H9 (cell line): Measurements from ENCODE around the gene NRG3. TPM values are rescaled to one million over a fixed set of nuclear protein-coding genes. Genes with fewer than 3 reads are reported as not detected.

Experiments
- DNase-seq: peaks from one replicate; pipeline ENCODE4 v3.0.0-alpha.2; 2017
- H2AFZ ChIP-seq: one replicate; pipeline ENCODE4 v1.6.1; 2013; ENCODE audit warnings: mild to moderate bottlenecking, low read length, control low read depth, moderate library complexity
- H2AK5ac ChIP-seq: 2 replicates; pipeline ENCODE4 v1.6.1; 2013; ENCODE audit warnings: low read length, control low read depth, mixed read lengths; ENCODE audit not compliant: insufficient read length
- H2BK120ac ChIP-seq: one replicate; pipeline ENCODE4 v1.6.1; 2013; ENCODE audit warnings: low read depth, mild to moderate bottlenecking, low read length, control low read depth, inconsistent platforms; ENCODE audit not compliant: poor library complexity, severe bottlenecking
- H2BK12ac ChIP-seq: 2 replicates; pipeline ENCODE4 v1.6.1; 2013; ENCODE audit warnings: low read length, control low read depth, mixed read lengths, low read depth; ENCODE audit not compliant: insufficient read length
- H2BK15ac ChIP-seq: 2 replicates; pipeline ENCODE4 v1.6.1; 2013; ENCODE audit warnings: low read depth, low read length, control low read depth
- H2BK20ac ChIP-seq: one replicate; pipeline ENCODE4 v1.6.1; 2013; ENCODE audit warnings: low read depth, mild to moderate bottlenecking, low read length, control low read depth, inconsistent platforms; ENCODE audit not compliant: poor library complexity, severe bottlenecking
- H2BK5ac ChIP-seq: 2 replicates; pipeline ENCODE4 v1.6.1; 2013; ENCODE audit warnings: low read length, control low read depth, mixed read lengths; ENCODE audit not compliant: insufficient read length
- H3K14ac ChIP-seq: 2 replicates; pipeline ENCODE4 v1.6.1; 2013; ENCODE audit warnings: low read length, control low read depth; ENCODE audit not compliant: insufficient read depth
- H3K18ac ChIP-seq: 2 replicates; pipeline ENCODE4 v1.6.1; 2013; ENCODE audit warnings: low read depth, mild to moderate bottlenecking, mixed read lengths, low read length, control low read depth; ENCODE audit not compliant: insufficient read length
- H3K23ac ChIP-seq: 2 replicates; pipeline ENCODE4 v1.6.1; 2013; ENCODE audit warnings: low read length, control low read depth, mixed read lengths, low read depth; ENCODE audit not compliant: insufficient read length
- H3K23me2 ChIP-seq: 2 replicates; pipeline ENCODE4 v1.6.1; 2013; ENCODE audit warnings: low read depth, mild to moderate bottlenecking, mixed read lengths, low read length, control low read depth; ENCODE audit not compliant: insufficient read length, poor library complexity, severe bottlenecking
- H3K27ac ChIP-seq: 2 replicates; pipeline ENCODE4 v1.5.1; 2013; ENCODE audit warnings: low read length, control low read depth, mixed read lengths, low read depth; ENCODE audit not compliant: insufficient read length
- H3K27me3 ChIP-seq: 2 replicates; pipeline ENCODE4 v1.6.1; 2013; ENCODE audit warnings: low read length, control low read depth, inconsistent platforms; ENCODE audit not compliant: insufficient read depth
- H3K4ac ChIP-seq: 2 replicates; pipeline ENCODE4 v1.6.1; 2013; ENCODE audit warnings: low read depth, mild to moderate bottlenecking, control low read depth, inconsistent platforms, low read length, moderate library complexity
- H3K4me1 ChIP-seq: 2 replicates; pipeline ENCODE4 v1.6.1; 2013; ENCODE audit warnings: low read length, control low read depth, inconsistent platforms; ENCODE audit not compliant: insufficient read depth
- H3K4me2 ChIP-seq: 2 replicates; pipeline ENCODE4 v1.6.1; 2013; ENCODE audit warnings: low read length, control low read depth, mixed read lengths; ENCODE audit not compliant: insufficient read length, insufficient read depth
- H3K56ac ChIP-seq: 2 replicates; pipeline ENCODE4 v1.6.1; 2013; ENCODE audit warnings: low read depth, mild to moderate bottlenecking, mixed read lengths, low read length, control low read depth; ENCODE audit not compliant: insufficient read length
- H3K79me1 ChIP-seq: 2 replicates; pipeline ENCODE4 v1.6.1; 2013; ENCODE audit warnings: low read depth, mild to moderate bottlenecking, moderate library complexity, low read length, control low read depth, inconsistent platforms; ENCODE audit not compliant: insufficient read depth, poor library complexity, severe bottlenecking
- H3K79me2 ChIP-seq: 2 replicates; pipeline ENCODE4 v1.6.1; 2013; ENCODE audit warnings: low read length, control low read depth, inconsistent platforms; ENCODE audit not compliant: insufficient read depth
- H3K9ac ChIP-seq: 2 replicates; pipeline ENCODE4 v1.6.1; 2013; ENCODE audit warnings: low read length, control low read depth, mixed read lengths; ENCODE audit not compliant: insufficient read length; ENCODE audit errors: extremely low read depth
- H3K9me3 ChIP-seq: one replicate; pipeline ENCODE4 v1.6.1; 2013; ENCODE audit warnings: low read depth, low read length, inconsistent platforms; ENCODE audit not compliant: control insufficient read depth
- H3T11ph ChIP-seq: one replicate; pipeline ENCODE4 v1.6.1; 2013; ENCODE audit warnings: mild to moderate bottlenecking, low read length, control low read depth, inconsistent platforms
- H4K20me1 ChIP-seq: one replicate; pipeline ENCODE4 v1.6.1; 2013; ENCODE audit not compliant: control insufficient read depth, insufficient read length, insufficient read depth
- H4K5ac ChIP-seq: 2 replicates; pipeline ENCODE4 v1.6.1; 2013; ENCODE audit warnings: low read depth, mild to moderate bottlenecking, mixed read lengths, low read length, control low read depth; ENCODE audit not compliant: insufficient read length
- H4K8ac ChIP-seq: replicated peaks from 2 replicates; pipeline ENCODE4 v1.6.1; 2013; ENCODE audit warnings: low read length, control low read depth, mixed read lengths, low read depth; ENCODE audit not compliant: insufficient read length
- H4K91ac ChIP-seq: 2 replicates; pipeline ENCODE4 v1.6.1; 2013; ENCODE audit warnings: low read depth, mild to moderate bottlenecking, moderate library complexity, mixed read lengths, low read length, control low read depth; ENCODE audit not compliant: insufficient read length
- H3K27ac Mint-ChIP-seq, 3 experiments: 2 replicates in 2 of 3; 3 replicates in 1 of 3; pipeline ENCODE4 v1.8.0; 2020 to 2021; ENCODE audit warnings: mixed read lengths in 3 of 3, mild to moderate bottlenecking in 1 of 3, moderate library complexity in 1 of 3
- H3K27me3 Mint-ChIP-seq: 2 replicates; pipeline ENCODE4 v1.8.0; 2021; ENCODE audit warnings: low read depth, mild to moderate bottlenecking, moderate library complexity, mixed read lengths
- H3K36me3 Mint-ChIP-seq, 3 experiments: 2 replicates in 2 of 3; 3 replicates in 1 of 3; pipeline ENCODE4 v1.8.0; 2020 to 2021; ENCODE audit warnings: low read depth in 3 of 3, mixed read lengths in 3 of 3; ENCODE audit not compliant: insufficient read depth in 1 of 3
- H3K4me1 Mint-ChIP-seq, 2 experiments: 2 replicates each; pipeline ENCODE4 v1.8.0; 2020; ENCODE audit warnings: mixed read lengths in 2 of 2
- H3K4me3 Mint-ChIP-seq, 2 experiments: 2 replicates in 1 of 2; 3 replicates in 1 of 2; pipeline ENCODE4 v1.8.0; 2020 to 2021; ENCODE audit warnings: mild to moderate bottlenecking in 2 of 2, mixed read lengths in 2 of 2, moderate library complexity in 1 of 2
- H3K9me3 Mint-ChIP-seq, 2 experiments: 2 replicates in 1 of 2; 3 replicates in 1 of 2; pipeline ENCODE4 v1.8.0; 2020; ENCODE audit warnings: mild to moderate bottlenecking in 2 of 2, mixed read lengths in 2 of 2, moderate library complexity in 1 of 2
- WGBS: extraction: QIAGEN DNeasy Blood & Tissue Kit; methylation state at CpG from one replicate; pipeline ENCODE4 v1.1.7; 2013; ENCODE audit warnings: missing lambda C conversion rate, low lambda C conversion rate, mixed read lengths; ENCODE audit not compliant: insufficient read length; ENCODE audit errors: extremely low coverage; 5-methylcytosine and 5-hydroxymethylcytosine counted together
- total RNA-seq: library from RNA; stranded (reverse); gene quantifications from 2 replicates; pipeline ENCODE4 v1.2.1, GENCODE V29; 2021
- TF ChIP-seq, protein P1 (sequence below): fragments of 200-600 bp; sonication (generic); conservative IDR thresholded peaks from 3 replicates; pipeline ENCODE4 v1.8.0; 2021; ENCODE audit warnings: antibody characterized with exemption, mild to moderate bottlenecking

Gene NRG3
- total RNA-seq, 1 experiment from 2014 or later, result 1.6 TPM

GRCh38 chr10:82463614-82464013, 588.6 kb downstream of the NRG3 start:
- Histone ChIP-seq H3K4me2 (no peak overlapping the region), H2BK5ac (no peak overlapping the region), H2BK20ac (no peak overlapping the region), H3T11ph (no peak overlapping the region), H4K8ac (no peak overlapping the region), H3K23me2 (no peaks in the 10 kb centered on the region), H4K91ac (no peak overlapping the region), H2BK120ac (no peak overlapping the region), H3K27me3 (no peaks in the 10 kb centered on the region), H2BK12ac (no peak overlapping the region), H3K79me1 (no peaks in the 10 kb centered on the region), H3K23ac (no peak overlapping the region), H3K27ac (no peak overlapping the region), H3K4me1 (no peaks in the 10 kb centered on the region), H3K9me3 (no peaks in the 10 kb centered on the region), H4K5ac (no peak overlapping the region), H3K18ac (no peak overlapping the region), H4K20me1 (no peaks in the 10 kb centered on the region), H3K14ac (no peak overlapping the region), H3K56ac (no peak overlapping the region), H3K9ac (no peak overlapping the region), H3K79me2 (no peaks in the 10 kb centered on the region), H2AFZ (no peak overlapping the region), H3K4ac (no peak overlapping the region), H2BK15ac (no peak overlapping the region), H2AK5ac (no peak overlapping the region)
- Mint-ChIP-seq H3K4me1 (peaks cover 11 to 12% of the 10 kb centered on the region in 2 experiments), H3K36me3 (no peaks in the 10 kb centered on the region; a peak in 1 of 7 replicates), H3K27me3 (peaks cover 2% of the 10 kb centered on the region; the same call in 1 of the 2 replicates), H3K27ac (no peak overlapping the region), H3K9me3 (no peaks in the 10 kb centered on the region), H3K4me3 (no peak overlapping the region)
- no peak for DNase-seq
- TF ChIP-seq, protein P1, sequence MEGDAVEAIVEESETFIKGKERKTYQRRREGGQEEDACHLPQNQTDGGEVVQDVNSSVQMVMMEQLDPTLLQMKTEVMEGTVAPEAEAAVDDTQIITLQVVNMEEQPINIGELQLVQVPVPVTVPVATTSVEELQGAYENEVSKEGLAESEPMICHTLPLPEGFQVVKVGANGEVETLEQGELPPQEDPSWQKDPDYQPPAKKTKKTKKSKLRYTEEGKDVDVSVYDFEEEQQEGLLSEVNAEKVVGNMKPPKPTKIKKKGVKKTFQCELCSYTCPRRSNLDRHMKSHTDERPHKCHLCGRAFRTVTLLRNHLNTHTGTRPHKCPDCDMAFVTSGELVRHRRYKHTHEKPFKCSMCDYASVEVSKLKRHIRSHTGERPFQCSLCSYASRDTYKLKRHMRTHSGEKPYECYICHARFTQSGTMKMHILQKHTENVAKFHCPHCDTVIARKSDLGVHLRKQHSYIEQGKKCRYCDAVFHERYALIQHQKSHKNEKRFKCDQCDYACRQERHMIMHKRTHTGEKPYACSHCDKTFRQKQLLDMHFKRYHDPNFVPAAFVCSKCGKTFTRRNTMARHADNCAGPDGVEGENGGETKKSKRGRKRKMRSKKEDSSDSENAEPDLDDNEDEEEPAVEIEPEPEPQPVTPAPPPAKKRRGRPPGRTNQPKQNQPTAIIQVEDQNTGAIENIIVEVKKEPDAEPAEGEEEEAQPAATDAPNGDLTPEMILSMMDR, result no peak
- WGBS, result no CpG with 5 or more reads among the region's 1 CpG
